GM12878 (cell line): ENCODE data around the gene PRKRIP1.
A peak's percentile ranks its signal among the peaks of the same experiment; 100 is the strongest.
"Not testable (repeated sequence)": the region's sequence is repeated elsewhere in the genome, so short reads cannot be mapped to it uniquely, and the experiment has no call there.

Experiments
- FOS ChIP-seq: IDR thresholded peaks from 3 replicates; pipeline ENCODE4 v1.6.1; 2011; ENCODE audit warnings: borderline replicate concordance; ENCODE audit not compliant: insufficient read length; ENCODE audit errors: extremely low read depth
- FOXK2 ChIP-seq: fragments of 450-650 bp; IDR thresholded peaks from 2 replicates; pipeline ENCODE4 v1.6.1; 2017; ENCODE audit warnings: mild to moderate bottlenecking, moderate library complexity
- GABPA ChIP-seq: IDR thresholded peaks from 2 replicates; pipeline ENCODE4 v1.6.1; 2014; ENCODE audit warnings: antibody characterized with exemption, low read depth, mild to moderate bottlenecking, inconsistent platforms
- MYC ChIP-seq: IDR thresholded peaks from 2 replicates; pipeline ENCODE4 v1.6.1; 2011; ENCODE audit warnings: mild to moderate bottlenecking, low read length, moderate library complexity, inconsistent platforms; ENCODE audit not compliant: insufficient read depth, insufficient replicate concordance, insufficient read length, severe bottlenecking
- POLR2A ChIP-seq: IDR thresholded peaks from 2 replicates; pipeline ENCODE4 v1.6.1; 2011; ENCODE audit warnings: low read depth, mild to moderate bottlenecking, low read length
- SMC3 ChIP-seq: IDR thresholded peaks from 2 replicates; pipeline ENCODE4 v1.6.1; 2011; ENCODE audit warnings: low read length, improper control_type of control experiment, borderline replicate concordance
- ZNF24 ChIP-seq: fragments of 450-650 bp; IDR thresholded peaks from 2 replicates; pipeline ENCODE4 v1.6.1; 2017; ENCODE audit warnings: antibody characterized with exemption, mild to moderate bottlenecking
- ZZZ3 ChIP-seq: IDR thresholded peaks from 2 replicates; pipeline ENCODE4 v1.6.1; 2011; ENCODE audit warnings: low read depth; ENCODE audit not compliant: control insufficient read depth, insufficient read length
- TF ChIP-seq, protein P1 (sequence below), 3 experiments: IDR thresholded peaks in 2 of 3; conservative IDR thresholded peaks in 1 of 3; 2 replicates each; pipeline ENCODE4 v1.5.1; 2011; ENCODE audit warnings: low read depth in 3 of 3, low read length in 3 of 3, mild to moderate bottlenecking in 3 of 3, control low read depth in 2 of 3, moderate library complexity in 2 of 3, inconsistent platforms in 1 of 3, mixed read lengths in 1 of 3; ENCODE audit not compliant: control insufficient read depth in 2 of 3, insufficient read depth in 1 of 3; ENCODE audit errors: extremely low read depth in 1 of 3
- TF ChIP-seq, protein P2 (sequence below): IDR thresholded peaks from 2 replicates; pipeline ENCODE4 v1.6.1; 2011; ENCODE audit warnings: borderline replicate concordance, low read depth, mild to moderate bottlenecking, moderate library complexity, mixed read lengths, low read length; ENCODE audit not compliant: insufficient read depth; ENCODE audit errors: extremely low read length
- TF ChIP-seq, protein P3 (sequence below): IDR thresholded peaks from 2 replicates; pipeline ENCODE4 v1.6.1; 2012; ENCODE audit warnings: mild to moderate bottlenecking, low read depth, low read length

DNA sequence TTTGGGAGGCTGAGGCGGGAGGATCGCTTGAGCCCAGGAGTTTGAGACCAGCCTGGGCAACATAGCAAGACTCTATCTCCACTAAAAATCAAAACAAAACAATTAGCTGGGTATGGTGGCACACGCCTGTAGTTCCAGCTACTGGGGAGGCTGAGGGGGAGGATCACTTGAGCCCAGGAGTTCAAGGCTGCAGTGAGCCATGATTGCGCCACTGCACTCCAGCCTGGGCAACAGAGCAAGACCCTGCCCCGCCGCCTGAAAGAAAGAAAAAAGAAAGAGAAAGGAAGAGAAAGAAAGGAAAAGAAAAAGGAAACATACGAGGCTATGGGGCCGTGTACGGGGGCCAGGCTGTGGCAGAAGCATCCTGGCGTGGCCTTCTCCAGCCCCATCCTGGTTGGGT lies 58.8 kb downstream of the PRKRIP1 start:
- not testable (repeated sequence) for TF ChIP-seq SMC3, ZZZ3, FOS, GABPA, ZNF24, FOXK2, MYC
- TF ChIP-seq, protein P1, sequence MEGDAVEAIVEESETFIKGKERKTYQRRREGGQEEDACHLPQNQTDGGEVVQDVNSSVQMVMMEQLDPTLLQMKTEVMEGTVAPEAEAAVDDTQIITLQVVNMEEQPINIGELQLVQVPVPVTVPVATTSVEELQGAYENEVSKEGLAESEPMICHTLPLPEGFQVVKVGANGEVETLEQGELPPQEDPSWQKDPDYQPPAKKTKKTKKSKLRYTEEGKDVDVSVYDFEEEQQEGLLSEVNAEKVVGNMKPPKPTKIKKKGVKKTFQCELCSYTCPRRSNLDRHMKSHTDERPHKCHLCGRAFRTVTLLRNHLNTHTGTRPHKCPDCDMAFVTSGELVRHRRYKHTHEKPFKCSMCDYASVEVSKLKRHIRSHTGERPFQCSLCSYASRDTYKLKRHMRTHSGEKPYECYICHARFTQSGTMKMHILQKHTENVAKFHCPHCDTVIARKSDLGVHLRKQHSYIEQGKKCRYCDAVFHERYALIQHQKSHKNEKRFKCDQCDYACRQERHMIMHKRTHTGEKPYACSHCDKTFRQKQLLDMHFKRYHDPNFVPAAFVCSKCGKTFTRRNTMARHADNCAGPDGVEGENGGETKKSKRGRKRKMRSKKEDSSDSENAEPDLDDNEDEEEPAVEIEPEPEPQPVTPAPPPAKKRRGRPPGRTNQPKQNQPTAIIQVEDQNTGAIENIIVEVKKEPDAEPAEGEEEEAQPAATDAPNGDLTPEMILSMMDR (IDR thresholded peaks at IDR 0.05 in 2 of 3, conservative IDR thresholded peaks at IDR 0.05 in 1 of 3; ENCODE audit: control insufficient read depth in 2 of 3, extremely low read depth in 1 of 3, insufficient read depth in 1 of 3, low read depth in 3 of 3, low read length in 3 of 3), result not testable (repeated sequence)
- 0 out of 2 replicates have a peak, but pooled peaks have one; percentile 4 for TF ChIP-seq POLR2A
- TF ChIP-seq, protein P2, sequence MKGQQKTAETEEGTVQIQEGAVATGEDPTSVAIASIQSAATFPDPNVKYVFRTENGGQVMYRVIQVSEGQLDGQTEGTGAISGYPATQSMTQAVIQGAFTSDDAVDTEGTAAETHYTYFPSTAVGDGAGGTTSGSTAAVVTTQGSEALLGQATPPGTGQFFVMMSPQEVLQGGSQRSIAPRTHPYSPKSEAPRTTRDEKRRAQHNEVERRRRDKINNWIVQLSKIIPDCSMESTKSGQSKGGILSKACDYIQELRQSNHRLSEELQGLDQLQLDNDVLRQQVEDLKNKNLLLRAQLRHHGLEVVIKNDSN, result not testable (repeated sequence)
- TF ChIP-seq, protein P3, sequence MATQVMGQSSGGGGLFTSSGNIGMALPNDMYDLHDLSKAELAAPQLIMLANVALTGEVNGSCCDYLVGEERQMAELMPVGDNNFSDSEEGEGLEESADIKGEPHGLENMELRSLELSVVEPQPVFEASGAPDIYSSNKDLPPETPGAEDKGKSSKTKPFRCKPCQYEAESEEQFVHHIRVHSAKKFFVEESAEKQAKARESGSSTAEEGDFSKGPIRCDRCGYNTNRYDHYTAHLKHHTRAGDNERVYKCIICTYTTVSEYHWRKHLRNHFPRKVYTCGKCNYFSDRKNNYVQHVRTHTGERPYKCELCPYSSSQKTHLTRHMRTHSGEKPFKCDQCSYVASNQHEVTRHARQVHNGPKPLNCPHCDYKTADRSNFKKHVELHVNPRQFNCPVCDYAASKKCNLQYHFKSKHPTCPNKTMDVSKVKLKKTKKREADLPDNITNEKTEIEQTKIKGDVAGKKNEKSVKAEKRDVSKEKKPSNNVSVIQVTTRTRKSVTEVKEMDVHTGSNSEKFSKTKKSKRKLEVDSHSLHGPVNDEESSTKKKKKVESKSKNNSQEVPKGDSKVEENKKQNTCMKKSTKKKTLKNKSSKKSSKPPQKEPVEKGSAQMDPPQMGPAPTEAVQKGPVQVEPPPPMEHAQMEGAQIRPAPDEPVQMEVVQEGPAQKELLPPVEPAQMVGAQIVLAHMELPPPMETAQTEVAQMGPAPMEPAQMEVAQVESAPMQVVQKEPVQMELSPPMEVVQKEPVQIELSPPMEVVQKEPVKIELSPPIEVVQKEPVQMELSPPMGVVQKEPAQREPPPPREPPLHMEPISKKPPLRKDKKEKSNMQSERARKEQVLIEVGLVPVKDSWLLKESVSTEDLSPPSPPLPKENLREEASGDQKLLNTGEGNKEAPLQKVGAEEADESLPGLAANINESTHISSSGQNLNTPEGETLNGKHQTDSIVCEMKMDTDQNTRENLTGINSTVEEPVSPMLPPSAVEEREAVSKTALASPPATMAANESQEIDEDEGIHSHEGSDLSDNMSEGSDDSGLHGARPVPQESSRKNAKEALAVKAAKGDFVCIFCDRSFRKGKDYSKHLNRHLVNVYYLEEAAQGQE, result not testable (repeated sequence)
